ENCODE data around the gene TBX21.

DNA sequence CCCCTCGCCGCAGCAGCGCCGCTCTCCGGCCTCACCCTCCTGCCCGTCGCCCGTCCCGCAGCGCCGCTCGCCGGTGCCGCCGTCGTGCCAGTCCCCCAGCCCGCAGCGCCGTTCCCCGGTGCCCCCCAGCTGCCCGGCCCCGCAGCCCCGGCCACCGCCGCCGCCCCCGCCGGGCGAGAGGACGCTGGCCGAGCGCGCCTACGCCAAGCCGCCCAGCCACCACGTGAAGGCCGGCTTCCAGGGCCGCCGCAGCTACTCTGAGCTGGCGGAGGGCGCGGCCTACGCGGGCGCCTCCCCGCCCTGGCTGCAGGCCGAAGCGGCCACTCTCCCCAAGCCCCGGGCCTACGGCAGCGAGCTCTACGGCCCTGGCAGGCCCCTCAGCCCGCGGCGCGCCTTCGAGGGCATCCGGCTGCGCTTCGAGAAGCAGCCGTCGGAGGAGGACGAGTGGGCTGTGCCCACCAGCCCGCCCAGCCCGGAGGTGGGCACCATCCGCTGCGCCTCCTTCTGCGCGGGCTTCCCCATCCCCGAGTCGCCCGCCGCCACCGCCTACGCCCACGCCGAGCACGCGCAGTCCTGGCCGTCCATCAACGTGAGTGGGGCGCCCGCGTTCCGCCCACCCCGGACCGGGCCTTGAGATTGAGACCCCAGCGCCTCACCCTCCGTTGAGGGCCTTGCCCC, 24.0 kb upstream of the TBX21 start:
- TF ChIP-seq, protein P1, sequence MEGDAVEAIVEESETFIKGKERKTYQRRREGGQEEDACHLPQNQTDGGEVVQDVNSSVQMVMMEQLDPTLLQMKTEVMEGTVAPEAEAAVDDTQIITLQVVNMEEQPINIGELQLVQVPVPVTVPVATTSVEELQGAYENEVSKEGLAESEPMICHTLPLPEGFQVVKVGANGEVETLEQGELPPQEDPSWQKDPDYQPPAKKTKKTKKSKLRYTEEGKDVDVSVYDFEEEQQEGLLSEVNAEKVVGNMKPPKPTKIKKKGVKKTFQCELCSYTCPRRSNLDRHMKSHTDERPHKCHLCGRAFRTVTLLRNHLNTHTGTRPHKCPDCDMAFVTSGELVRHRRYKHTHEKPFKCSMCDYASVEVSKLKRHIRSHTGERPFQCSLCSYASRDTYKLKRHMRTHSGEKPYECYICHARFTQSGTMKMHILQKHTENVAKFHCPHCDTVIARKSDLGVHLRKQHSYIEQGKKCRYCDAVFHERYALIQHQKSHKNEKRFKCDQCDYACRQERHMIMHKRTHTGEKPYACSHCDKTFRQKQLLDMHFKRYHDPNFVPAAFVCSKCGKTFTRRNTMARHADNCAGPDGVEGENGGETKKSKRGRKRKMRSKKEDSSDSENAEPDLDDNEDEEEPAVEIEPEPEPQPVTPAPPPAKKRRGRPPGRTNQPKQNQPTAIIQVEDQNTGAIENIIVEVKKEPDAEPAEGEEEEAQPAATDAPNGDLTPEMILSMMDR (IDR thresholded peaks at IDR 0.05): no peak
- no peak for TF ChIP-seq POLR2A (IDR thresholded peaks at IDR 0.05)

Measured in breast epithelium (tissue), 3 donors.